NT2/D1 (cell line): ENCODE results near the gene TMEM217.

Experiments
- SUZ12 ChIP-seq: IDR thresholded peaks from 2 replicates; pipeline ENCODE4 v1.6.1; 2011; ENCODE audit not compliant: insufficient read length, insufficient read depth; ENCODE audit errors: extremely low read depth
- YY1 ChIP-seq: IDR thresholded peaks from 2 replicates; pipeline ENCODE4 v1.6.1; 2011; ENCODE audit not compliant: insufficient read length, insufficient read depth

- TF ChIP-seq YY1: no peak
- TF ChIP-seq SUZ12: no peak
Measured at GRCh38 chr6:37272834-37273566, 15.1 kb upstream of the TMEM217 start.
